Neuronal stem cell (in vitro differentiated cells): Measurements from ENCODE around the gene MAD1L1.

ENCODE experiments used
- DNase-seq: peaks from one replicate; pipeline ENCODE4 v3.0.0-alpha.2; 2013; ENCODE audit warnings: low spot score
- H2AFZ ChIP-seq: one replicate; pipeline ENCODE4 v1.6.1; 2013; ENCODE audit warnings: mild to moderate bottlenecking, low read length, inconsistent platforms
- H2AK5ac ChIP-seq: 2 replicates; pipeline ENCODE4 v1.6.1; 2013; ENCODE audit warnings: low read depth, mild to moderate bottlenecking, inconsistent platforms, low read length, moderate library complexity, mixed read lengths
- H2BK120ac ChIP-seq: 2 replicates; pipeline ENCODE4 v1.6.1; 2013; ENCODE audit warnings: low read depth, mild to moderate bottlenecking, inconsistent platforms, low read length, moderate library complexity, mixed read lengths
- H2BK12ac ChIP-seq: one replicate; pipeline ENCODE4 v1.6.1; 2013; ENCODE audit warnings: low read length, inconsistent platforms
- H2BK15ac ChIP-seq: 2 replicates; pipeline ENCODE4 v1.6.1; 2013; ENCODE audit warnings: mild to moderate bottlenecking, low read length, inconsistent platforms, mixed read lengths
- H2BK5ac ChIP-seq: one replicate; pipeline ENCODE4 v1.6.1; 2013; ENCODE audit warnings: inconsistent platforms, mild to moderate bottlenecking, low read length, moderate library complexity
- H3K14ac ChIP-seq: one replicate; pipeline ENCODE4 v1.6.1; 2013; ENCODE audit warnings: low read length, inconsistent platforms
- H3K18ac ChIP-seq: 2 replicates; pipeline ENCODE4 v1.6.1; 2013; ENCODE audit warnings: low read length, inconsistent platforms
- H3K23ac ChIP-seq: 2 replicates; pipeline ENCODE4 v1.6.1; 2013; ENCODE audit warnings: low read depth, mild to moderate bottlenecking, mixed read lengths, low read length, inconsistent platforms; ENCODE audit not compliant: poor library complexity
- H3K27ac ChIP-seq: replicated peaks from 3 replicates; pipeline ENCODE4 v1.5.1; 2013; ENCODE audit warnings: low read length, inconsistent platforms
- H3K27me3 ChIP-seq, 3 experiments: 2 replicates each; pipeline ENCODE4 v1.6.1; 2013; ENCODE audit warnings: low read length in 3 of 3, mild to moderate bottlenecking in 2 of 3, inconsistent platforms in 1 of 3, low read depth in 1 of 3, mixed read lengths in 1 of 3, moderate library complexity in 1 of 3; ENCODE audit not compliant: control insufficient read depth in 3 of 3, insufficient read depth in 3 of 3
- H3K36me3 ChIP-seq, 2 donors: replicated peaks in 1 of 2; 2 replicates each; pipeline ENCODE4 v1.6.1; 2013; ENCODE audit warnings: low read length in 2 of 2; ENCODE audit not compliant: control insufficient read depth in 2 of 2, insufficient read depth in 2 of 2
- H3K4ac ChIP-seq: 2 replicates; pipeline ENCODE4 v1.6.1; 2013; ENCODE audit warnings: inconsistent platforms, mild to moderate bottlenecking, low read length, moderate library complexity
- H3K4me1 ChIP-seq, 2 donors: 1 replicate in 1 of 2; 2 replicates in 1 of 2; pipeline ENCODE4 v1.6.1; 2013; ENCODE audit warnings: low read length in 2 of 2, low read depth in 1 of 2; ENCODE audit not compliant: control insufficient read depth in 2 of 2, insufficient read depth in 1 of 2
- H3K4me2 ChIP-seq: one replicate; pipeline ENCODE4 v1.6.1; 2013; ENCODE audit warnings: mild to moderate bottlenecking, low read length, inconsistent platforms; ENCODE audit not compliant: insufficient read depth, poor library complexity, severe bottlenecking
- H3K4me3 ChIP-seq, 2 donors: 2 replicates each; pipeline ENCODE4 v1.5.1; 2013; ENCODE audit warnings: low read length in 2 of 2, mild to moderate bottlenecking in 2 of 2, inconsistent platforms in 1 of 2, moderate library complexity in 1 of 2
- H3K79me1 ChIP-seq: one replicate; pipeline ENCODE4 v1.6.1; 2013; ENCODE audit warnings: low read depth, mild to moderate bottlenecking, inconsistent platforms, low read length, moderate library complexity
- H3K9ac ChIP-seq: one replicate; pipeline ENCODE4 v1.6.1; 2013; ENCODE audit warnings: mild to moderate bottlenecking, low read depth, low read length, inconsistent platforms; ENCODE audit not compliant: poor library complexity
- H3K9me3 ChIP-seq, 2 donors: replicated peaks in 1 of 2; 2 replicates each; pipeline versions ENCODE3 to v1.6.1; 2013; ENCODE audit warnings: low read length in 2 of 2, mild to moderate bottlenecking in 2 of 2, inconsistent platforms in 1 of 2, low read depth in 1 of 2, mixed read lengths in 1 of 2, moderate library complexity in 1 of 2; ENCODE audit not compliant: control insufficient read depth in 2 of 2, insufficient read depth in 1 of 2
- H4K8ac ChIP-seq: one replicate; pipeline ENCODE4 v1.6.1; 2013; ENCODE audit warnings: low read depth, mild to moderate bottlenecking, inconsistent platforms, low read length, moderate library complexity
- H4K91ac ChIP-seq: one replicate; pipeline ENCODE4 v1.6.1; 2013; ENCODE audit warnings: low read length, low read depth, mild to moderate bottlenecking, inconsistent platforms; ENCODE audit not compliant: poor library complexity
- WGBS, 2 donors: extraction: QIAGEN DNeasy Blood & Tissue Kit; methylation state at CpG; one replicate each; pipeline ENCODE4 v1.1.7; 2013; ENCODE audit warnings: missing lambda C conversion rate in 2 of 2, mixed read lengths in 1 of 2; ENCODE audit not compliant: insufficient read length in 2 of 2, insufficient replicate concordance in 1 of 2; ENCODE audit errors: extremely low coverage in 2 of 2; 5-methylcytosine and 5-hydroxymethylcytosine counted together

Gene MAD1L1

GRCh38 chr7:1954366-1955004, 278.3 kb downstream of the MAD1L1 start:
- Histone ChIP-seq H4K91ac (no peak overlapping the region), H3K27me3 (no peaks in the 10 kb centered on the region), H3K27ac (no peak overlapping the region), H3K4me3 (no peak overlapping the region), H3K14ac (no peak overlapping the region), H3K4me1 (no peaks in the 10 kb centered on the region), H3K9ac (no peak overlapping the region), H4K8ac (no peak overlapping the region), H3K4ac (no peak overlapping the region), H3K79me1 (peaks cover 9% of the 10 kb centered on the region), H2BK12ac (no peak overlapping the region), H2BK120ac (no peak overlapping the region), H3K4me2 (no peak overlapping the region), H3K9me3 (no peaks in the 10 kb centered on the region), H2AFZ (no peak overlapping the region), H3K23ac (no peak overlapping the region), H3K18ac (peak overlapping the region; percentile 76), H2BK15ac (no peak overlapping the region), H3K36me3 (peaks cover 2 to 6% of the 10 kb centered on the region in 2 donors), H2AK5ac (peak overlapping the region; percentile 10), H2BK5ac (peak overlapping the region; percentile 13)
- WGBS, 2 donors: no CpG with 5 or more reads among the region's 22 CpGs
- DNase-seq: no peak

DNA sequence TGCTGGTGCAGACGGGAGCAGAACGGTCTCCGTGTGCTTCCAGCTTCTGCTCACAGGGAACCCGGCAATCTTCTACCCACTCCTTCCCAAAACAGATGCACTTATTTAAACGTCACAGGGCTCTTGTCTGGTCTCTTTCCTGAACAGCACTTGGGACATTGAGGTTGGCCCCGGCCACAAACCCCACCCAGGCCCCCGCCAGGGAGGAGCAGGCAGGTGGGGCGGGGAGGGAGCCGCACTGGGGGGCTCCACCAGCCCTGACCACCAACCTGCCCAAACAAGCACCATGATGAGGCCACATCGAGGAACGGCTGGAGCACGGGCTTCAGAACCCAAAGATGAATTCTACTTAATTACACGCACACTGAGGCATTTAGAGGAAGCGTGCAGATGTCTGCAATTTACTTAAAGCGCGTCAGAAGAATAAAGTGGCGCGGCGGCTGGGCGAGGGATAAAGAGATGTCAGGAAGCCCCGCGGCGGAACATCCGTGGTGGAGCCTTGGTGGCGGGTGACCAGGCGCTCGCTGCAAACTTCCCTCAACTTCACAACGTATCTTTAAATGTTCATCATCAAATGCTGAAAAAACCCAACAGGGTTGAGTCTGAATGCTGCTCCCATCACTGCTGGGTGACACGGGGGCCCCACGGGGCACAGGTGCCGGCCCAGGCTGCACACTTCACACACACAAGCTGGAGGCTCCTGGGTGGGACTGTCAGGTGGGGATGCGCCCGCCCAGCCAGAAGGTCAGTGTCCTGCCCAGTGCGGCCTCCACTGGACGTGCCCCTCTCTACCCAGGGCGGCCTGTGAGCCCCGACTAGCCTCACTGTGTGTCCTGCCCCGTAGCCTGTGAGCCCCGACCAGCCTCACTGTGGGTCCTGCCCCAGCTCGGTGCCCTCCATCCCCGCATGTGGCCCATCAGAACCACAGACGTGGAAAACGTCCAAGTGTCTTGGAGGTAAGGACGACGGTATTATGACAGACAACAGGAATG, 279.2 kb downstream of the MAD1L1 start:
- Histone ChIP-seq H2BK120ac (no peak overlapping the region), H2BK12ac (no peak overlapping the region), H4K8ac (no peak overlapping the region), H3K9ac (peak overlapping the region; percentile 21), H3K36me3 (peaks cover 2 to 6% of the 10 kb centered on the region in 2 donors), H3K79me1 (peaks cover 9% of the 10 kb centered on the region), H2AFZ (no peak overlapping the region), H3K14ac (peak overlapping the region; percentile 38), H3K18ac (no peak overlapping the region), H2BK15ac (no peak overlapping the region), H3K4ac (peak overlapping the region; percentile 53), H3K27ac (no peak overlapping the region), H3K4me3 (no peak overlapping the region), H2BK5ac (peak overlapping the region; percentile 13), H3K4me2 (peak overlapping the region; percentile 18), H3K9me3 (no peaks in the 10 kb centered on the region), H3K27me3 (no peaks in the 10 kb centered on the region), H2AK5ac (peak overlapping the region; percentile 56), H3K23ac (peak overlapping the region; percentile 43), H3K4me1 (no peaks in the 10 kb centered on the region), H4K91ac (peak overlapping the region; percentile 30)
- DNase-seq: no peak
- WGBS, 2 donors: no CpG with 5 or more reads among the region's 45 CpGs

DNA sequence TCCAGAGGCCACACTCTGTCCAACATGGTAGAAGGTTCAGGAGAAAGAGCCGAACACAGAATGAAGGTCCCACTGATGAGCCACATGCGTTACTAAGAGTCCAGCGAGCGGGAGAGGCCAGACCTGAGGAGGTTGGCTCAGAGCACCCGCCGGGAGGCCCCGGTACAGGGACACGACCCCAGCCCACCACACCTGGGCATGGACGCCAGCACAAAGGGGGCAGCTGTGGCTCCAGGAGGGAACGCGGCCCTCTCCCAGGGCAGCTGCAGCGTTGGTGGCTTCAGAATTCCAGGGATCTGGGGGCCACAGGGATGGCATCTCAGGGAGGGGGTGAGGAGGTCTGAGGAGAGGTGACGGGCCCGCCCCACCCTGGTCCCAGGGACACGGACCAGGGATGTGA, 280.0 kb downstream of the MAD1L1 start:
- no peak overlapping the region for H2AFZ ChIP-seq
- no CpG with 5 or more reads among the region's 15 CpGs for WGBS, 2 donors
- H3K36me3 ChIP-seq: peaks cover 2 to 6% of the 10 kb centered on the region in 2 donors
- H2BK5ac ChIP-seq: no peak overlapping the region
- no peak overlapping the region for H2BK120ac ChIP-seq
- no peaks in the 10 kb centered on the region for H3K9me3 ChIP-seq
- H3K14ac ChIP-seq: peak overlapping the region; percentile 56
- H3K23ac ChIP-seq: peak overlapping the region; percentile 31
- no peak for DNase-seq
- no peak overlapping the region for H2BK12ac ChIP-seq
- H4K8ac ChIP-seq: no peak overlapping the region
- peak overlapping the region; percentile 30 for H4K91ac ChIP-seq
- H3K4me3 ChIP-seq: no peak overlapping the region
- no peaks in the 10 kb centered on the region for H3K27me3 ChIP-seq
- peak overlapping the region; percentile 3 for H3K9ac ChIP-seq
- H3K18ac ChIP-seq: peak overlapping the region; percentile 38
- H2BK15ac ChIP-seq: no peak overlapping the region
- peaks cover 0 to 2% of the 10 kb centered on the region in 2 donors for H3K4me1 ChIP-seq
- H3K79me1 ChIP-seq: peaks cover 9% of the 10 kb centered on the region
- no peak overlapping the region for H3K4me2 ChIP-seq
- H3K4ac ChIP-seq: no peak overlapping the region
- no peak overlapping the region for H3K27ac ChIP-seq
- H2AK5ac ChIP-seq: no peak overlapping the region
